Erythroblast (primary cell): ENCODE data around the gene SLC9B2.

Experiments used
- GATA1 ChIP-seq: IDR thresholded peaks from 2 replicates; pipeline ENCODE4 v1.6.1; 2011; ENCODE audit warnings: low read depth, mild to moderate bottlenecking, control low read depth, low read length, moderate library complexity
- POLR2A ChIP-seq: IDR thresholded peaks from 2 replicates; pipeline ENCODE4 v1.6.1; 2011; ENCODE audit warnings: mild to moderate bottlenecking, low read length

DNA sequence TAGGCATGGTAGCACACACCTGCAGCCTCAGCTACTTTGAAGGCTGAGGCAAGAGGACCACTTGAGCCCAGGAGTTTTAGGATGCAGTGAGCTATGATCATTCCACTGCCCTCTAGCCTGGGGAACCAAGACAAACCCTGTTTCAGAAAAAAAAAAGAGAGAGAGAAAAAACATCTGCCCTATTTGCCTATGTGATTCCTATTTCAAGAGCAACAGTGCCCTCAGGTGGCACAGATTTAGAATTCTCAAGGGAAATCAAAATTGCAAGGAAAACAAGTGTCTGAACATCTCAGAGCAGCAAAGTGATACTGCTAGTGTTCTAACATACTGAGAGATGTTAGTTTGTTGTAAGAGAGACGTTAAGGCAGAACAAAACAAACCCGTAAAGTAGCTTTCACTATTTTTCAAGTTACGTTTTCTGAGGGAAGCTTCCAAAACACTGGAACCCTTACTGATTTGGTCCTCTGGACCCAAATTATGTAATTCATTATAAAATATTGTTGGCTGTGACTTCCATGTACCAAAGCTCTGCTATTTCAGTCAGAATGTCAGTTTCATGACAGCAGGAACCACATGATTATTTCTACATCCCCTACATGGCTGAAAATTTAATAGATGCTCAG lies 15.2 kb upstream of the SLC9B2 start:
- TF ChIP-seq POLR2A (no peak), GATA1 (no peak)
